ENCODE measurements around the gene CCDC188.

Gene CCDC188

GRCh38 chr22:20183823-20184222 is 33.0 kb upstream of the CCDC188 start:
- H3K9ac ChIP-seq (ENCODE audit: low read depth, low read length) = no peak overlapping the region
- H3K4me1 ChIP-seq (ENCODE audit: insufficient read depth, low read length) = no peaks in the 10 kb centered on the region
- ATAC-seq (ENCODE audit: insufficient read depth, low read depth) (no peak), DNase-seq (no peak)
- H3K4me3 ChIP-seq (ENCODE audit: low read depth in 1 of 2, low read length in 2 of 2) = no peak overlapping the region
- no peak overlapping the region for H3K27ac ChIP-seq (ENCODE audit: low read length)
- no peak overlapping the region for H3K4me2 ChIP-seq (ENCODE audit: insufficient read depth, low read length)
- TF ChIP-seq CTCF (IDR thresholded peaks at IDR 0.05; ENCODE audit: borderline replicate concordance, extremely low read depth, low read length, poor library complexity, severe bottlenecking) = no peak
- no peak for TF ChIP-seq EZH2 (IDR thresholded peaks at IDR 0.05; ENCODE audit: borderline replicate concordance, low read depth, low read length, severe bottlenecking)
- H3K9me3 ChIP-seq (ENCODE audit: insufficient read depth, low read length, severe bottlenecking) = no peaks in the 10 kb centered on the region
- H2AFZ ChIP-seq (ENCODE audit: low read depth, low read length) = no peak overlapping the region
- H3K36me3 ChIP-seq (ENCODE audit: insufficient read depth, low read length) = no peaks in the 10 kb centered on the region
- H3K79me2 ChIP-seq (ENCODE audit: insufficient read depth, low read length) = no peaks in the 10 kb centered on the region
- H4K20me1 ChIP-seq (ENCODE audit: insufficient read depth, low read length) = no peaks in the 10 kb centered on the region
- H3K27me3 ChIP-seq (ENCODE audit: insufficient read depth, low read length, poor library complexity) = no peaks in the 10 kb centered on the region

- Histone ChIP-seq H3K27me3 (ENCODE audit: insufficient read depth, low read length, poor library complexity) (no peaks in the 10 kb centered on the region), H4K20me1 (ENCODE audit: insufficient read depth, low read length) (no peaks in the 10 kb centered on the region), H3K4me3 (ENCODE audit: low read depth in 1 of 2, low read length in 2 of 2) (no peak overlapping the region), H2AFZ (ENCODE audit: low read depth, low read length) (no peak overlapping the region), H3K9ac (ENCODE audit: low read depth, low read length) (no peak overlapping the region), H3K36me3 (ENCODE audit: insufficient read depth, low read length) (no peaks in the 10 kb centered on the region), H3K4me2 (ENCODE audit: insufficient read depth, low read length) (no peak overlapping the region), H3K9me3 (ENCODE audit: insufficient read depth, low read length, severe bottlenecking) (no peaks in the 10 kb centered on the region), H3K79me2 (ENCODE audit: insufficient read depth, low read length) (no peaks in the 10 kb centered on the region), H3K4me1 (ENCODE audit: insufficient read depth, low read length) (no peaks in the 10 kb centered on the region), H3K27ac (ENCODE audit: low read length) (no peak overlapping the region)
- ATAC-seq (ENCODE audit: insufficient read depth, low read depth) (no peak), DNase-seq (no peak)
- no peak for TF ChIP-seq EZH2 (IDR thresholded peaks at IDR 0.05; ENCODE audit: borderline replicate concordance, low read depth, low read length, severe bottlenecking)
- TF ChIP-seq CTCF (IDR thresholded peaks at IDR 0.05; ENCODE audit: borderline replicate concordance, extremely low read depth, low read length, poor library complexity, severe bottlenecking) = no peak
These were observed 32.2 kb upstream of the CCDC188 start for GRCh38 chr22:20183101-20183500.

- Histone ChIP-seq H3K79me2 (ENCODE audit: insufficient read depth, low read length) (no peaks in the 10 kb centered on the region), H3K27me3 (ENCODE audit: insufficient read depth, low read length, poor library complexity) (no peaks in the 10 kb centered on the region), H3K4me1 (ENCODE audit: insufficient read depth, low read length) (no peaks in the 10 kb centered on the region), H4K20me1 (ENCODE audit: insufficient read depth, low read length) (no peaks in the 10 kb centered on the region), H3K4me2 (ENCODE audit: insufficient read depth, low read length) (no peak overlapping the region), H3K9me3 (ENCODE audit: insufficient read depth, low read length, severe bottlenecking) (no peaks in the 10 kb centered on the region), H3K27ac (ENCODE audit: low read length) (no peak overlapping the region), H3K36me3 (ENCODE audit: insufficient read depth, low read length) (no peaks in the 10 kb centered on the region), H3K9ac (ENCODE audit: low read depth, low read length) (no peak overlapping the region), H2AFZ (ENCODE audit: low read depth, low read length) (no peak overlapping the region), H3K4me3 (ENCODE audit: low read depth in 1 of 2, low read length in 2 of 2) (no peak overlapping the region)
- ATAC-seq (ENCODE audit: insufficient read depth, low read depth) (no peak), DNase-seq (no peak)
- TF ChIP-seq EZH2 (IDR thresholded peaks at IDR 0.05; ENCODE audit: borderline replicate concordance, low read depth, low read length, severe bottlenecking) (no peak), CTCF (IDR thresholded peaks at IDR 0.05; ENCODE audit: borderline replicate concordance, extremely low read depth, low read length, poor library complexity, severe bottlenecking) (no peak)
These were observed 31.5 kb upstream of the CCDC188 start for GRCh38 chr22:20182365-20182764.

- Histone ChIP-seq H3K36me3 (ENCODE audit: insufficient read depth, low read length) (no peaks in the 10 kb centered on the region), H2AFZ (ENCODE audit: low read depth, low read length) (no peak overlapping the region), H3K4me3 (ENCODE audit: low read depth in 1 of 2, low read length in 2 of 2) (no peak overlapping the region), H3K27me3 (ENCODE audit: insufficient read depth, low read length, poor library complexity) (no peaks in the 10 kb centered on the region), H3K79me2 (ENCODE audit: insufficient read depth, low read length) (no peaks in the 10 kb centered on the region), H4K20me1 (ENCODE audit: insufficient read depth, low read length) (no peaks in the 10 kb centered on the region), H3K9me3 (ENCODE audit: insufficient read depth, low read length, severe bottlenecking) (no peaks in the 10 kb centered on the region), H3K27ac (ENCODE audit: low read length) (no peak overlapping the region), H3K4me2 (ENCODE audit: insufficient read depth, low read length) (no peak overlapping the region), H3K9ac (ENCODE audit: low read depth, low read length) (no peak overlapping the region), H3K4me1 (ENCODE audit: insufficient read depth, low read length) (no peaks in the 10 kb centered on the region)
- no peak for DNase-seq
- no peak for ATAC-seq (ENCODE audit: insufficient read depth, low read depth)
- TF ChIP-seq CTCF (IDR thresholded peaks at IDR 0.05; ENCODE audit: borderline replicate concordance, extremely low read depth, low read length, poor library complexity, severe bottlenecking) (no peak), EZH2 (IDR thresholded peaks at IDR 0.05; ENCODE audit: borderline replicate concordance, low read depth, low read length, severe bottlenecking) (no peak)
These were observed 31.0 kb upstream of the CCDC188 start for GRCh38 chr22:20181884-20182236.
